Epidermal melanocyte (primary cell): ENCODE results near the gene CTIF.
A peak's percentile ranks its signal among the peaks of the same experiment; 100 is the strongest.

Source experiments
- DNase-seq: peaks from one replicate; pipeline ENCODE4 v3.0.0; 2011; ENCODE audit warnings: low spot score; ENCODE audit not compliant: insufficient read length

Gene CTIF

GRCh38 chr18:48771641-48772375, 233.0 kb downstream of the CTIF start:
- no peak for DNase-seq

GRCh38 chr18:48772457-48772856, 233.6 kb downstream of the CTIF start:
- DNase-seq, result no peak

- DNase-seq, result no peak
Observed at GRCh38 chr18:48773821-48774220, 235.0 kb downstream of the CTIF start.

- no peak for DNase-seq
Observed at GRCh38 chr18:48774941-48775340, 236.1 kb downstream of the CTIF start.

GRCh38 chr18:48775372-48776155, 236.7 kb downstream of the CTIF start:
- no peak for DNase-seq

GRCh38 chr18:48776156-48776555, 237.3 kb downstream of the CTIF start:
- no peak for DNase-seq

- DNase-seq, result no peak
Observed at GRCh38 chr18:48776641-48777025, 237.8 kb downstream of the CTIF start.

GRCh38 chr18:48777026-48777743, 238.4 kb downstream of the CTIF start:
- DNase-seq, result peak; percentile 56

GRCh38 chr18:48777744-48778116, 238.9 kb downstream of the CTIF start:
- no peak for DNase-seq

- no peak for DNase-seq
Observed at GRCh38 chr18:48778344-48779011, 239.6 kb downstream of the CTIF start.

- no peak for DNase-seq
Observed at GRCh38 chr18:48779462-48779861, 240.6 kb downstream of the CTIF start.

GRCh38 chr18:48780201-48780912, 241.5 kb downstream of the CTIF start:
- no peak for DNase-seq

GRCh38 chr18:48780913-48781162, 242.0 kb downstream of the CTIF start:
- no peak for DNase-seq

GRCh38 chr18:48781163-48781987, 242.5 kb downstream of the CTIF start:
- DNase-seq, result no peak

- no peak for DNase-seq
Observed at GRCh38 chr18:48781988-48782363, 243.1 kb downstream of the CTIF start.

GRCh38 chr18:48782381-48782861, 243.6 kb downstream of the CTIF start:
- DNase-seq, result no peak

- no peak for DNase-seq
Observed at GRCh38 chr18:48783616-48784520, 245.0 kb downstream of the CTIF start.

- no peak for DNase-seq
Observed at GRCh38 chr18:48784656-48785055, 245.8 kb downstream of the CTIF start.

- no peak for DNase-seq
Observed at GRCh38 chr18:48785091-48785614, 246.3 kb downstream of the CTIF start.
